Fibroblast of lung (primary cell): ENCODE data around the gene FGFR2.

Experiments
- CTCF ChIP-seq, 2 donors: IDR thresholded peaks in 1 of 2; conservative IDR thresholded peaks in 1 of 2; 1 replicate in 1 of 2; 2 replicates in 1 of 2; pipeline ENCODE4 v1.5.1; 2011 to 2012; ENCODE audit warnings: low read length in 2 of 2, control low read depth in 1 of 2, inconsistent platforms in 1 of 2, low read depth in 1 of 2, mild to moderate bottlenecking in 1 of 2
- EZH2 ChIP-seq: IDR thresholded peaks from 2 replicates; pipeline ENCODE4 v1.5.1; 2012; ENCODE audit warnings: low read length, control low read depth, mild to moderate bottlenecking; ENCODE audit errors: missing control alignments

GRCh38 chr10:121530481-121531075 lies 67.7 kb downstream of the FGFR2 start:
- TF ChIP-seq CTCF (conservative IDR thresholded peaks at IDR 0.05 in 1 of 2, IDR thresholded peaks at IDR 0.05 in 1 of 2; ENCODE audit: low read depth in 1 of 2, low read length in 2 of 2) (no peak), EZH2 (no peak)
